A673 (cell line): ENCODE results near the gene EXOC5. TPM values are rescaled to one million over a fixed set of nuclear protein-coding genes. Genes with fewer than 3 reads are reported as not detected.
"Not testable (repeated sequence)": the region's sequence is repeated elsewhere in the genome, so short reads cannot be mapped to it uniquely, and the experiment has no call there.

Experiments used
- BruUV-seq: library from RNA; stranded (reverse); fragments of 400-500 nt; replicated peaks from 2 replicates; lab custom pipeline; 2021; lab: Mats Ljungman, UMichigan
- CTCF ChIA-PET: fragments of 300-600 bp; sonication (Branson Sonifier 250); formaldehyde crosslinking; loops from one replicate; lab custom pipeline; 2022; ENCODE audit warnings: antibody characterized with exemption; lab: Charles Lee
- POLR2A ChIA-PET: fragments of 300-600 bp; sonication (Branson Sonifier 250); formaldehyde crosslinking; loops from one replicate; lab custom pipeline; 2022; ENCODE audit warnings: antibody characterized with exemption; ENCODE audit not compliant: low non-redundant PET; lab: Charles Lee
- DNase-seq: peaks from one replicate; pipeline ENCODE4 v3.0.0-alpha.2; 2015; ENCODE audit warnings: low spot score
- H3K27ac ChIP-seq: fragments of 200-600 bp; sonication (generic); 2 replicates; pipeline ENCODE4 v1.5.1; 2016; ENCODE audit warnings: mixed run types, low read depth, mild to moderate bottlenecking, mixed read lengths, antibody characterized with exemption, low read length; ENCODE audit not compliant: poor library complexity, severe bottlenecking
- H3K27me3 ChIP-seq: fragments of 200-600 bp; sonication (generic); replicated peaks from 2 replicates; pipeline ENCODE4 v1.6.1; 2017; ENCODE audit warnings: mixed run types, low read depth, mild to moderate bottlenecking, mixed read lengths, antibody characterized with exemption, low read length; ENCODE audit not compliant: insufficient read depth, poor library complexity
- H3K36me3 ChIP-seq: fragments of 200-600 bp; sonication (generic); 2 replicates; pipeline ENCODE4 v1.6.1; 2016; ENCODE audit warnings: mixed run types, mild to moderate bottlenecking, mixed read lengths, antibody characterized with exemption, low read length; ENCODE audit not compliant: insufficient read depth, poor library complexity, severe bottlenecking
- H3K4me1 ChIP-seq: fragments of 200-600 bp; sonication (generic); 2 replicates; pipeline ENCODE4 v1.6.1; 2017; ENCODE audit warnings: mixed run types, mild to moderate bottlenecking, mixed read lengths, antibody characterized with exemption, low read length; ENCODE audit not compliant: insufficient read depth, poor library complexity, severe bottlenecking
- H3K4me3 ChIP-seq: fragments of 200-600 bp; sonication (generic); 2 replicates; pipeline ENCODE4 v1.5.1; 2016; ENCODE audit warnings: low read depth, mixed run types, mild to moderate bottlenecking, mixed read lengths, low read length; ENCODE audit not compliant: poor library complexity, severe bottlenecking
- H3K9me3 ChIP-seq: fragments of 200-600 bp; sonication (generic); 2 replicates; pipeline ENCODE4 v1.6.1; 2016; ENCODE audit warnings: mixed run types, low read depth, mild to moderate bottlenecking, mixed read lengths, antibody characterized with exemption, low read length; ENCODE audit not compliant: poor library complexity, severe bottlenecking
- CTCF ChIP-seq: fragments of 300-800, 200-600 bp; sonication (generic); conservative IDR thresholded peaks from 2 replicates; pipeline ENCODE4 v1.5.1; 2017; ENCODE audit warnings: low read depth, mild to moderate bottlenecking, antibody characterized with exemption, low read length, moderate library complexity, mixed read lengths
- EZH2 ChIP-seq: fragments of 200-600 bp; sonication (generic); IDR thresholded peaks from 2 replicates; pipeline ENCODE4 v1.6.1; 2017; ENCODE audit warnings: borderline replicate concordance, low read depth, mild to moderate bottlenecking, mixed read lengths, antibody characterized with exemption, low read length; ENCODE audit not compliant: poor library complexity, severe bottlenecking
- intact Hi-C: fragments of 100-400 bp; cut with micrococcal nuclease; formaldehyde crosslinking; loops from one replicate; pipeline ENCODE4 v1.10.0; 2022; ENCODE audit not compliant: unreplicated experiment
- total RNA-seq: library from RNA; stranded (reverse); gene quantifications from 2 replicates; pipeline ENCODE4 v1.2.3, GENCODE V29; 2021

EXOC5 gene
- total RNA-seq, 1 experiment from 2014 or later: 132 TPM

GRCh38 chr14:57232006-57232405, 36.7 kb downstream of the EXOC5 start:
- Histone ChIP-seq H3K4me3 (no peak overlapping the region), H3K27me3 (no peaks in the 10 kb centered on the region), H3K9me3 (no peaks in the 10 kb centered on the region), H3K36me3 (peaks cover 51% of the 10 kb centered on the region), H3K4me1 (no peaks in the 10 kb centered on the region), H3K27ac (peak overlapping the region; percentile 8)
- DNase-seq: no peak
- TF ChIP-seq CTCF: no peak
- TF ChIP-seq EZH2: no peak
- no TSS peak for BruUV-seq
- intact Hi-C loops: no loop called here
- POLR2A ChIA-PET: no interaction called here
- CTCF ChIA-PET: no interaction called here

GRCh38 chr14:57228320-57228719, 40.4 kb downstream of the EXOC5 start:
- DNase-seq, H3K4me3 ChIP-seq, H3K9me3 ChIP-seq, POLR2A ChIA-PET, H3K27me3 ChIP-seq, H3K4me1 ChIP-seq, BruUV-seq, H3K27ac ChIP-seq, CTCF ChIA-PET, intact Hi-C loops: not testable (repeated sequence)
- peaks cover 53% of the 10 kb centered on the region for H3K36me3 ChIP-seq

- no peaks in the 10 kb centered on the region for H3K27me3 ChIP-seq
- intact Hi-C loops: no loop called here
- no peaks in the 10 kb centered on the region for H3K4me1 ChIP-seq
- POLR2A ChIA-PET: no interaction called here
- TF ChIP-seq CTCF (no peak), EZH2 (no peak)
- CTCF ChIA-PET: no interaction called here
- DNase-seq: no peak
- H3K9me3 ChIP-seq: no peaks in the 10 kb centered on the region
- no TSS peak for BruUV-seq
- no peak overlapping the region for H3K4me3 ChIP-seq
- H3K27ac ChIP-seq: no peak overlapping the region
- peaks cover 49% of the 10 kb centered on the region for H3K36me3 ChIP-seq
Measured at GRCh38 chr14:57227083-57227482, 41.6 kb downstream of the EXOC5 start.

GRCh38 chr14:57221931-57222330, 46.8 kb downstream of the EXOC5 start:
- DNase-seq: no peak
- no TSS peak for BruUV-seq
- POLR2A ChIA-PET: no interaction called here
- Histone ChIP-seq H3K27me3 (no peaks in the 10 kb centered on the region), H3K4me1 (no peaks in the 10 kb centered on the region), H3K9me3 (no peaks in the 10 kb centered on the region), H3K36me3 (peaks cover 35% of the 10 kb centered on the region), H3K27ac (no peak overlapping the region), H3K4me3 (no peak overlapping the region)
- intact Hi-C loops: no loop called here
- TF ChIP-seq EZH2 (no peak), CTCF (no peak)
- CTCF ChIA-PET: no interaction called here
